ENCODE data around the gene KCNH3. TPM values are rescaled to one million over a fixed set of nuclear protein-coding genes. Genes with fewer than 3 reads are reported as not detected.
"Not testable (repeated sequence)": the region's sequence is repeated elsewhere in the genome, so short reads cannot be mapped to it uniquely, and the experiment has no call there.

Gene KCNH3
- total RNA-seq, 2 experiments from 2014 or later, result 2.4 to 3.4 TPM

DNA sequence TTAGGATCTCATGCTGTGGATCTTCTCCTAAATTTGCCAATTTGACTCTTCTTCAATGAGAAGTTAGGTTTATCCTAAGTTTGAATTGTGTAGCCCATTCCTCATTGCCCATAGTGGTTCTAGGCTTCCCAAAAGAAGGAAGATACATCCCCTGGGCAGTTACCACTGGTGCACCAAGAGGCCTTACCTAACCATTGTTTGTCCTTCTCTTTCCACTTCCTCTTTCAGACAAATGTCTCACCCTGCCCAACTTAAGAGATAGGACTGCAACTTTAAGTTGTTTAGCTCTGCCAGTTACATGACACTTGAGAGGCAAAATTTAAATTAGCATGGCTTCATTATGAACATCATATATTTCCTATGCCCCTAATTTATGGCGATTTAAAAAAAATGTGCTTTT lies 9.4 kb upstream of the KCNH3 start:
- Mint-ChIP-seq H3K27me3 (no peaks in the 10 kb centered on the region), H3K36me3 (ENCODE audit: low read depth) (peaks cover 16% of the 10 kb centered on the region)

GRCh38 chr12:49531745-49532144 lies 7.1 kb upstream of the KCNH3 start:
- no peaks in the 10 kb centered on the region for H3K27me3 Mint-ChIP-seq
- POLR2A ChIA-PET, result interaction anchor here (0.6 kb wide), 1 partner anchor 164 kb away, joined by 5 read pairs; the partner anchor contains the start of gene SPATS2
- CTCF ChIA-PET, result no interaction called here

More for the DNA sequence above, 9.4 kb upstream of the KCNH3 start:
- Mint-ChIP-seq H3K9me3 (no peaks in the 10 kb centered on the region), H3K27ac (no peak overlapping the region), H3K4me3 (no peak overlapping the region), H3K4me1 (ENCODE audit: low read depth) (no peaks in the 10 kb centered on the region)
- Histone ChIP-seq H3K36me3 (ENCODE audit: insufficient read depth, low read length) (peaks cover 16% of the 10 kb centered on the region), H3K27ac (ENCODE audit: low read depth in 1 of 2, low read length in 2 of 2) (no peak overlapping the region), H3K4me3 (ENCODE audit: low read length) (no peak overlapping the region), H3K4me1 (ENCODE audit: insufficient read depth, low read length) (no peaks in the 10 kb centered on the region), H3K9me3 (ENCODE audit: control insufficient read depth in 1 of 2, insufficient read depth in 1 of 2, low read length in 2 of 2) (no peaks in the 10 kb centered on the region), H3K27me3 (ENCODE audit: control insufficient read depth in 1 of 2, insufficient read depth in 2 of 2, low read length in 2 of 2) (no peaks in the 10 kb centered on the region)
- DNase-seq (no peak), ATAC-seq (ENCODE audit: poor library complexity) (no peak)
- intact Hi-C loops (cut with DNase I, micrococcal nuclease), result no loop called here
- ChIA-PET POLR2A (interaction anchor here (0.6 kb wide), 2 partner anchors 229 to 275 kb away, joined by 3 read pairs; no protein-coding TSS in a partner anchor), CTCF (interaction anchor here (0.7 kb wide), 1 partner anchor 47 kb away, joined by 3 read pairs; no protein-coding TSS in a partner anchor)
- TF ChIP-seq CTCF (IDR thresholded peaks at IDR 0.05), result no peak

DNA sequence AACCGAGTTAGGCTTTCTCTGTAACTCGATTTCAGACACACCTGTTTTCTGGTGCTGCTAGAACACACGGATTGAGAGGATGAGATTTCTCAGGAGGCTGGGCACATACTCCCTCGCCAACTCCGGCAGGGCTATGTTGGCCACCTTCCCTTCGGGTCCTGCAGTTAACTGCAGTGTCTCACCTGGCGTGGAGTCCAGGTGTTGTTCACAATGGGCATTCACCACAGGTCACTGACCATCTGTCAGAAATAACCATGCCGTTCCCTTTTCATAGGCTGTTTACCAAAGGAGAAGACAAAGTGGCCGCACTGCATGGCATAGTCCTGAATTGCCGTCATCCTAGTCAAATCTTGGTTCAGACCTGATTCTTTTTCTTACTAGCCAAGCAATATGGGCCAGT lies 5.5 kb upstream of the KCNH3 start:
- no peaks in the 10 kb centered on the region for H3K36me3 Mint-ChIP-seq (ENCODE audit: low read depth)
- H3K27ac Mint-ChIP-seq, result no peak overlapping the region
- H3K9me3 Mint-ChIP-seq, result no peaks in the 10 kb centered on the region
- intact Hi-C loops (cut with DNase I, micrococcal nuclease), result no loop called here
- Histone ChIP-seq H3K27me3 (ENCODE audit: control insufficient read depth in 1 of 2, insufficient read depth in 2 of 2, low read length in 2 of 2) (peaks cover 0 to 5% of the 10 kb centered on the region in 2 experiments), H3K4me3 (ENCODE audit: low read length) (no peak overlapping the region), H3K27ac (ENCODE audit: low read depth in 1 of 2, low read length in 2 of 2) (no peak overlapping the region), H3K36me3 (ENCODE audit: insufficient read depth, low read length) (no peaks in the 10 kb centered on the region), H3K9me3 (ENCODE audit: control insufficient read depth in 1 of 2, insufficient read depth in 1 of 2, low read length in 2 of 2) (no peaks in the 10 kb centered on the region), H3K4me1 (ENCODE audit: insufficient read depth, low read length) (peaks cover 14% of the 10 kb centered on the region)
- CTCF ChIA-PET, result no interaction called here
- no peak overlapping the region for H3K4me3 Mint-ChIP-seq
- TF ChIP-seq CTCF (IDR thresholded peaks at IDR 0.05), result no peak
- H3K4me1 Mint-ChIP-seq (ENCODE audit: low read depth), result no peaks in the 10 kb centered on the region
- H3K27me3 Mint-ChIP-seq, result peaks cover 5% of the 10 kb centered on the region
- POLR2A ChIA-PET, result no interaction called here
- ATAC-seq (ENCODE audit: poor library complexity) (no peak), DNase-seq (no peak)

More at GRCh38 chr12:49531745-49532144, 7.1 kb upstream of the KCNH3 start:
- Mint-ChIP-seq H3K27ac (no peak overlapping the region), H3K36me3 (ENCODE audit: low read depth) (no peaks in the 10 kb centered on the region), H3K9me3 (no peaks in the 10 kb centered on the region), H3K4me1 (ENCODE audit: low read depth) (no peaks in the 10 kb centered on the region), H3K4me3 (no peak overlapping the region)
- no peak for TF ChIP-seq CTCF (IDR thresholded peaks at IDR 0.05)
- Histone ChIP-seq H3K9me3 (ENCODE audit: control insufficient read depth in 1 of 2, insufficient read depth in 1 of 2, low read length in 2 of 2) (no peaks in the 10 kb centered on the region), H3K27me3 (ENCODE audit: control insufficient read depth in 1 of 2, insufficient read depth in 2 of 2, low read length in 2 of 2) (no peaks in the 10 kb centered on the region), H3K4me3 (ENCODE audit: low read length) (no peak overlapping the region), H3K4me1 (ENCODE audit: insufficient read depth, low read length) (peaks cover 4% of the 10 kb centered on the region), H3K27ac (ENCODE audit: low read depth in 1 of 2, low read length in 2 of 2) (no peak overlapping the region), H3K36me3 (ENCODE audit: insufficient read depth, low read length) (no peaks in the 10 kb centered on the region)
- ATAC-seq (ENCODE audit: poor library complexity) (no peak), DNase-seq (no peak)
- intact Hi-C loops (cut with DNase I, micrococcal nuclease), result no loop called here

DNA sequence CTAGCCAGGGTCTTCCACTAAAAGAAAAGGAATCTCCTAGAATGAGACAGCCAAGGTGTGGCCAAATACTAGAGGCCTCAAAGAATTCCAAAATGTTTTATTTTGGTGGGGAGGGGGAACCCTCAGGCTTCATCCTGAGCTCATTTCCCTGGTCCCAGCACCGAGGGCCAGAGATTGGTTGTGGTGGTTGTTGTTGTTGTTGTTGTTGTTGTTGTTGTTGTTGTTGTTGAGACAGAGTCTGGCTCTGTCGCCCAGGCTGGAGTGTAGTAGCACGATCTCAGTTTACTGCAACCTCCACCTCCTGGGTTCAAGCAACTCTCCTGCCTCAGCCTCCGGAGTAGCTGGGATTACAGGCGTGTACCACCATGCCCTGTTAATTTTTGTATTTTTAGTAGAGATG lies 4.7 kb upstream of the KCNH3 start:
- H3K27me3 ChIP-seq (ENCODE audit: control insufficient read depth in 1 of 2, insufficient read depth in 2 of 2, low read length in 2 of 2); H3K27ac Mint-ChIP-seq; CTCF ChIA-PET; H3K9me3 Mint-ChIP-seq; H3K27me3 Mint-ChIP-seq; H3K4me3 Mint-ChIP-seq; H3K27ac ChIP-seq (ENCODE audit: low read depth in 1 of 2, low read length in 2 of 2); H3K36me3 ChIP-seq (ENCODE audit: insufficient read depth, low read length); DNase-seq; ATAC-seq (ENCODE audit: poor library complexity); H3K4me1 Mint-ChIP-seq (ENCODE audit: low read depth); H3K36me3 Mint-ChIP-seq (ENCODE audit: low read depth); H3K9me3 ChIP-seq (ENCODE audit: control insufficient read depth in 1 of 2, insufficient read depth in 1 of 2, low read length in 2 of 2); POLR2A ChIA-PET; H3K4me3 ChIP-seq (ENCODE audit: low read length); intact Hi-C loops (cut with DNase I, micrococcal nuclease): not testable (repeated sequence)
- H3K4me1 ChIP-seq (ENCODE audit: insufficient read depth, low read length), result peaks cover 15% of the 10 kb centered on the region

All from CD4-positive, alpha-beta T cell (primary cell).